Karpas-422 (cell line): ENCODE data around the gene MAP4K2. TPM values are rescaled to one million over a fixed set of nuclear protein-coding genes. Genes with fewer than 3 reads are reported as not detected.

ENCODE experiments used
- DNase-seq: peaks from one replicate; pipeline ENCODE4 v3.0.0-alpha.2; 2015
- H2AFZ ChIP-seq: fragments of 200-600 bp; sonication (generic); 2 replicates; pipeline ENCODE4 v1.6.1; 2014; ENCODE audit warnings: antibody characterized with exemption, low read length, mixed read lengths
- H3K27ac ChIP-seq: fragments of 200-600 bp; sonication (generic); 2 replicates; pipeline ENCODE4 v1.5.1; 2014; ENCODE audit warnings: mild to moderate bottlenecking, low read length, moderate library complexity
- H3K27me3 ChIP-seq: fragments of 200-600 bp; sonication (generic); 2 replicates; pipeline ENCODE4 v1.6.1; 2014; ENCODE audit warnings: low read length, mixed read lengths
- H3K36me3 ChIP-seq: fragments of 200-600 bp; sonication (generic); 2 replicates; pipeline ENCODE4 v1.6.1; 2014; ENCODE audit warnings: low read length, mixed read lengths; ENCODE audit not compliant: insufficient read depth
- H3K4me1 ChIP-seq: fragments of 200-600 bp; sonication (generic); 2 replicates; pipeline ENCODE4 v1.6.1; 2014; ENCODE audit warnings: mild to moderate bottlenecking, low read length, mixed read lengths
- H3K4me2 ChIP-seq: fragments of 200-600 bp; sonication (generic); 2 replicates; pipeline ENCODE4 v1.6.1; 2014; ENCODE audit warnings: low read length, low read depth, mild to moderate bottlenecking; ENCODE audit not compliant: poor library complexity, severe bottlenecking
- H3K4me3 ChIP-seq: fragments of 200-600 bp; sonication (generic); 2 replicates; pipeline ENCODE4 v1.5.1; 2014; ENCODE audit warnings: mild to moderate bottlenecking, antibody characterized with exemption, low read length, mixed read lengths
- H3K79me2 ChIP-seq: fragments of 200-600 bp; sonication (generic); 2 replicates; pipeline ENCODE4 v1.6.1; 2014; ENCODE audit warnings: mild to moderate bottlenecking, low read length, mixed read lengths
- H3K9ac ChIP-seq: fragments of 200-600 bp; sonication (generic); 2 replicates; pipeline ENCODE4 v1.6.0; 2014; ENCODE audit warnings: low read length
- H3K9me2 ChIP-seq: fragments of 200-600 bp; sonication (generic), shearing (Covaris generic); replicated peaks from 2 replicates; pipeline ENCODE4 v1.6.0; 2014; ENCODE audit warnings: mild to moderate bottlenecking, low read length, moderate library complexity; ENCODE audit not compliant: insufficient read depth
- H3K9me3 ChIP-seq: fragments of 300-700, 200-600 bp; sonication (generic); 2 replicates; pipeline ENCODE4 v1.6.1; 2014; ENCODE audit warnings: low read length, mixed read lengths
- H4K20me1 ChIP-seq: fragments of 200-600 bp; sonication (generic); 2 replicates; pipeline ENCODE4 v1.6.1; 2014; ENCODE audit warnings: mild to moderate bottlenecking, antibody characterized with exemption, low read length, low read depth; ENCODE audit not compliant: insufficient read depth
- total RNA-seq: library from RNA; depleted of rRNA; stranded (reverse); fragments of >200 nt; shearing (Covaris generic); gene quantifications from 2 replicates; pipeline ENCODE4 v1.2.3, GENCODE V29; 2014; ENCODE audit warnings: low replicate concordance

MAP4K2 gene
- total RNA-seq, 1 experiment from 2014 or later, result 62.0 TPM

- H3K79me2 ChIP-seq, result peaks cover 13% of the 10 kb centered on the region
- DNase-seq, result peak; percentile 96
- no peaks in the 10 kb centered on the region for H3K27me3 ChIP-seq
- peak within 1 kb of the TSS; percentile 90 for H3K9ac ChIP-seq
- no peak within 1 kb of the TSS for H3K27ac ChIP-seq
- no peaks in the 10 kb centered on the region for H4K20me1 ChIP-seq
- no peaks in the 10 kb centered on the region for H3K36me3 ChIP-seq
- H3K4me2 ChIP-seq, result peak within 1 kb of the TSS; percentile 91
- H2AFZ ChIP-seq, result peak within 1 kb of the TSS; percentile 87
- H3K9me3 ChIP-seq, result no peaks in the 10 kb centered on the region
- H3K4me1 ChIP-seq, result peaks cover 24% of the 10 kb centered on the region
- H3K4me3 ChIP-seq, result peak within 1 kb of the TSS; percentile 92
- no peaks in the 10 kb centered on the region for H3K9me2 ChIP-seq
Observed at GRCh38 chr11:64810271-64810890, 7.4 kb upstream of the MAP4K2 start, which contains the start of gene MEN1. TSS of gene MEN1 (minus strand) at chr11:64810551. CDS start at chr11:64810109, 442 bp downstream.

DNA sequence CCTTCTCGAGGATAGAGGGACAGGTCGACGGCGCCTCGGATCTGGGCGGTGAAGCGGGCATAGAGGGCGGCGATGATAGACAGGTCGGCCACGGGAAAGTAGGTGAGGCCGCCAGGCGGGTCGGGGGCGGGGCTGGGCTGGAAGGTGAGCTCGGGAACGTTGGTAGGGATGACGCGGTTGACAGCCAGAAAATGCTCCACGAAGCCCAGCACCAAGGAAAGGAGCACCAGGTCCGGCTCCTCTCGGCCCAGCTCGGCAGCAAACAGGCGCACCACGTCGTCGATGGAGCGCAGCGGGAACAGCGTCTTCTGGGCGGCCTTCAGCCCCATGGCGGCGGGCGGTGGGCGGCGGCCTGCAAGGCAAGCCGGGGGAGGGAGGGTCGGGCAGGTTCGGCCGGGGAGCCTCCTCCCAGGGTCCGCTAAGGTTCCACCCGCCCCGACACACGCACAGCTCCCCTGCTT lies 6.8 kb upstream of the MAP4K2 start:
- Histone ChIP-seq H3K9me3 (no peaks in the 10 kb centered on the region), H3K36me3 (no peaks in the 10 kb centered on the region), H4K20me1 (no peaks in the 10 kb centered on the region), H3K4me3 (peak overlapping the region; percentile 92), H3K4me1 (peaks cover 22% of the 10 kb centered on the region), H3K27me3 (no peaks in the 10 kb centered on the region), H3K27ac (no peak overlapping the region), H3K4me2 (peak overlapping the region; percentile 91), H3K9me2 (no peaks in the 10 kb centered on the region), H3K79me2 (peaks cover 13% of the 10 kb centered on the region), H2AFZ (no peak overlapping the region), H3K9ac (peak overlapping the region; percentile 90)
- DNase-seq, result peak; percentile 65

DNA sequence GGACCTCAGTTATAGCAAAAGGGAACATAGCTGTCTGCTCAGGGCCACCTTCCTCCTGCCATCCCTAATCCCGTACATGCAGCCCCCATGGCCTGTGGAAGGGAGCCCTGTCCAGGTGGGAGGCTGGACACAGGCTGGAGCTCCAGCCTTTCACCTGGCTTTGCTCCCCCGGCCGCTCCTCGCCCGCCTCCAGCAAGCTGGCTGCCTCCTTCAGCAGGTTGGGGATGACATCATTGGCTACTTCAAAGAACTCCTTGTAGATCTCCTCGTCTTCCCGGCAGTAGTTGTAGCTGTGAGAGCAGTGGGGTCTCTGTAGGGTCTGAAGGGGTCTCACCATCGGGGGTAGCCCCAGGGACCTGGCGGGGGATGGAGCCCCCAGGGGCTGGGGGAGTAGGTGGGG lies 2.5 kb upstream of the MAP4K2 start:
- no peaks in the 10 kb centered on the region for H3K27me3 ChIP-seq
- peaks cover 39% of the 10 kb centered on the region for H3K4me1 ChIP-seq
- H4K20me1 ChIP-seq, result no peaks in the 10 kb centered on the region
- H3K9me2 ChIP-seq, result no peaks in the 10 kb centered on the region
- H3K36me3 ChIP-seq, result no peaks in the 10 kb centered on the region
- H3K4me2 ChIP-seq, result no peak overlapping the region
- H2AFZ ChIP-seq, result no peak overlapping the region
- no peak for DNase-seq
- H3K9me3 ChIP-seq, result no peaks in the 10 kb centered on the region
- H3K27ac ChIP-seq, result no peak overlapping the region
- H3K4me3 ChIP-seq, result no peak overlapping the region
- peaks cover 19% of the 10 kb centered on the region for H3K79me2 ChIP-seq
- no peak overlapping the region for H3K9ac ChIP-seq

DNA sequence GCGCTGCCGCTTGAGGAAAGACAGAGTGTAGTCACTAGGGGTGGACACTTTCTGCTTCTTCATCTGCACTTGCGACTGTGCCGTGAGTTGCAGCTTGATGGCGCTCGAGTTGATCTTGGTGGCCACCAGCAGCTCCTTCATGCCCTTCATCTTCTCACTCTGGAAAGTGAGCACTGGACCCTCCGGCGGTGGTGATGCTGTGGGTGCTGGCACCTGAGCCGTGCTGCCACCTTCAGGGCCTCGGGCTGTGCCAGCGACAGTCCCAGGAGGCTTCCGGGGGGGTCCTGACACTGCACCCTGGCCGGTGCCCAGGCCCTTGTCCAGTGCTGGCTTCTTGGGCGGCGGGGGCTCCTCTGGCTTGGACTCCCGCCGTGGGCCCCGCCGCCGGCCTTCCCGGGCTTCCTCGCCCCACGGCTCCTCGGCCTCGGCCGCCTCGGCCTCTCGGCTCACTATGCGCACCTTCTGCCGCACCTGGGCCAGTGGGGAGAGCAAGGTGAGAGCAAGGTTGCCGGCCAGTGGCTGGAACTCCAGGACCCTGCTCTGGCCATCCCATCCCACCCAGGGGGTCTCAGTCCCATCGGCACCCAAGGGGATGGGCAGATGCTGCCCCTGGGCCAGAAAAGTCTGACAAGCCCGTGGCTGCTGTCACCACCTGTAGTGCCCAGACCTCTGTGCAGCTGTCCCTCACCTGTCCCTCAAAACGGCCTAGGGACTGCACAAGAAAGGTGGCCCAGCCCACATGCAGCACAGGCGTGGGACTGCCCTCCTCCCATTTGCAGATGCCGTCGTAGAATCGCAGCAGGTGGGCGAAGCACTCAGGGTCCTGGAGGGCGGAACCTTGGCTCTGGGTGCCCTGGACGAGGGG lies 1.6 kb upstream of the MAP4K2 start:
- peaks cover 47% of the 10 kb centered on the region for H3K4me1 ChIP-seq
- no peaks in the 10 kb centered on the region for H3K27me3 ChIP-seq
- no peaks in the 10 kb centered on the region for H4K20me1 ChIP-seq
- DNase-seq, result peak; percentile 67
- H3K79me2 ChIP-seq, result peaks cover 16% of the 10 kb centered on the region
- no peaks in the 10 kb centered on the region for H3K36me3 ChIP-seq
- H3K9ac ChIP-seq, result peak overlapping the region; percentile 73
- H3K9me3 ChIP-seq, result no peaks in the 10 kb centered on the region
- H3K9me2 ChIP-seq, result no peaks in the 10 kb centered on the region
- no peak overlapping the region for H3K27ac ChIP-seq
- no peak overlapping the region for H2AFZ ChIP-seq
- peak overlapping the region; percentile 69; the same call in 1 of the 2 replicates for H3K4me3 ChIP-seq
- H3K4me2 ChIP-seq, result peak overlapping the region; percentile 82

DNA sequence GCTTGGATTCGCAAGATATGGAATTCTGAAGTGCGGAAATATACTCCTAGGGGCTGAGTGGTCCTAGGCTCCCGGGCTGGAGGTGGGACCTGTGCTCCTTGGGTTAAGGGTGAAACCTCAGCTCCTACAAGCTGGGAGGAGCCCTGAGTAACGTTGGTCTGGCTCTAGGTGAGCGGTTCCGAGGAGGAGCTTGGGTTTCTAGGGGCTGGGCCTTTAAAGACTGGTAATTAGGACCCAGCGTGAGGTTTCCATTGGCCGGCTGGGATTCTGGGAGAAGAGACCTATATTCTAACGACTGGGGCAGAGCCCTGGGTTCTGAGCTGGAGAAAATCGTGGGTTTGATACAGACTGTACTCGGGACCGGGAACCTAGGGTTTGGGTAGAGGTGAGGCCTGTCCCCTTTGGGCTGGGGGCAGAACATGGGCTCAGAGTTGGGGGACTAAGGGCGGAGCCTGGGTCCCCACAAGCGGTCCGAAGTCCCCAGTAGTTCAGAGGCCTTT lies 882 bp upstream of the MAP4K2 start:
- Histone ChIP-seq H3K4me1 (peaks cover 46% of the 10 kb centered on the region), H3K9me2 (no peaks in the 10 kb centered on the region), H3K27me3 (no peaks in the 10 kb centered on the region), H3K27ac (peak overlapping the region; percentile 58), H2AFZ (no peak overlapping the region), H3K9me3 (no peaks in the 10 kb centered on the region), H4K20me1 (no peaks in the 10 kb centered on the region), H3K79me2 (peaks cover 9% of the 10 kb centered on the region), H3K4me2 (peak overlapping the region; percentile 82), H3K9ac (peak overlapping the region; percentile 73), H3K4me3 (peak overlapping the region; percentile 69), H3K36me3 (no peaks in the 10 kb centered on the region)
- peak; percentile 63 for DNase-seq

GRCh38 chr11:64802370-64803157 lies 450 bp downstream of the MAP4K2 start:
- Histone ChIP-seq H3K36me3 (no peaks in the 10 kb centered on the region), H3K27ac (peak overlapping the region; percentile 85), H3K9ac (peak overlapping the region; percentile 82), H2AFZ (0 out of 2 replicates have a peak overlapping the region, but pooled peaks have one; percentile 60), H3K9me3 (no peaks in the 10 kb centered on the region), H3K4me1 (peaks cover 45% of the 10 kb centered on the region), H3K9me2 (no peaks in the 10 kb centered on the region), H3K4me2 (peak overlapping the region; percentile 88), H4K20me1 (no peaks in the 10 kb centered on the region), H3K4me3 (peak overlapping the region; percentile 87), H3K27me3 (no peaks in the 10 kb centered on the region), H3K79me2 (peaks cover 6% of the 10 kb centered on the region)
- peak; percentile 81 for DNase-seq

GRCh38 chr11:64801561-64802369 lies 1.2 kb downstream of the MAP4K2 start:
- peaks cover 45% of the 10 kb centered on the region for H3K4me1 ChIP-seq
- no peaks in the 10 kb centered on the region for H3K27me3 ChIP-seq
- H3K4me3 ChIP-seq, result peak overlapping the region; percentile 87
- H4K20me1 ChIP-seq, result no peaks in the 10 kb centered on the region
- 0 out of 2 replicates have a peak, but pooled peaks cover 4% of the 10 kb centered on the region for H3K36me3 ChIP-seq
- H3K79me2 ChIP-seq, result peaks cover 6% of the 10 kb centered on the region
- peak overlapping the region; percentile 82 for H3K9ac ChIP-seq
- no peak overlapping the region for H2AFZ ChIP-seq
- peak; percentile 55 for DNase-seq
- no peaks in the 10 kb centered on the region for H3K9me2 ChIP-seq
- peak overlapping the region; percentile 88 for H3K4me2 ChIP-seq
- H3K27ac ChIP-seq, result peak overlapping the region; percentile 85
- H3K9me3 ChIP-seq, result no peaks in the 10 kb centered on the region
